Islet precursor cell (in vitro differentiated cells): ENCODE measurements around the gene RAB28.

Experiments used
- DNase-seq: peaks from one replicate; pipeline ENCODE4 v3.0.0-alpha.2; 2018

The RAB28 gene

DNA sequence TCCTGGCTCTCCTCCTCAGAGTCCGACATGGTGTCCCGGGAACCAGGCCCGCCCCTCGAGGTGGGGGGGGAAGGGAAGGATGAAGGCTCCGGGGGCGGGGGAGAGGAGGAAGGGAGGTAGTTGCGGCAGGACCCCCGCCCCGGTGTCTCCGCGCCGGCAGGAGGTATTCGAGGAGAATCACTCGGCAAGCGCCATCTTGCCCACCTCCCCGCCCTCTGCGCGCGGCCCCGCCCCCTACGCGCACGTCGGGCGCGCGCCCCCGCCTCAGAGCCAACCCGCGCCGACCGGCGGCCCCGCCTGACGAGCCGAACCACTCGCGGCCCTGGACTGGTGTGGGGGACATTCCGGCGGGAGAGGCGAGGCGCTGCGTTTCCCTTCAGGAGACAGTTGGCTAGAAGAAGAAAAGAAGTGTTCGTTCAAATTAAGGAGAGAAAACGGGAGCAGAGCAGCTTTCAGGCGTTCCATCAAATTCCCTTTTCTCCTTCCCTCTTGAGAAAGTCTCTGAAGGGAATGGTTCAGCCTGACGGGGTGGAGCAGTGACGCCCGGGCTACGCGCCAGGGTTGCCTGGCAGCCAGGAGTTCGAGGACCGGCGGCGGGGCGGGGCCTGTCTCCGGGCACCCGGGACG, at the start of gene RAB28:
TSS of gene RAB28 (minus strand) at position 219 of the 627 bp plus-strand sequence.
- peak; percentile 95 for DNase-seq

GRCh38 chr4:13531625-13531998, 47.5 kb upstream of the RAB28 start:
- DNase-seq = no peak

DNA sequence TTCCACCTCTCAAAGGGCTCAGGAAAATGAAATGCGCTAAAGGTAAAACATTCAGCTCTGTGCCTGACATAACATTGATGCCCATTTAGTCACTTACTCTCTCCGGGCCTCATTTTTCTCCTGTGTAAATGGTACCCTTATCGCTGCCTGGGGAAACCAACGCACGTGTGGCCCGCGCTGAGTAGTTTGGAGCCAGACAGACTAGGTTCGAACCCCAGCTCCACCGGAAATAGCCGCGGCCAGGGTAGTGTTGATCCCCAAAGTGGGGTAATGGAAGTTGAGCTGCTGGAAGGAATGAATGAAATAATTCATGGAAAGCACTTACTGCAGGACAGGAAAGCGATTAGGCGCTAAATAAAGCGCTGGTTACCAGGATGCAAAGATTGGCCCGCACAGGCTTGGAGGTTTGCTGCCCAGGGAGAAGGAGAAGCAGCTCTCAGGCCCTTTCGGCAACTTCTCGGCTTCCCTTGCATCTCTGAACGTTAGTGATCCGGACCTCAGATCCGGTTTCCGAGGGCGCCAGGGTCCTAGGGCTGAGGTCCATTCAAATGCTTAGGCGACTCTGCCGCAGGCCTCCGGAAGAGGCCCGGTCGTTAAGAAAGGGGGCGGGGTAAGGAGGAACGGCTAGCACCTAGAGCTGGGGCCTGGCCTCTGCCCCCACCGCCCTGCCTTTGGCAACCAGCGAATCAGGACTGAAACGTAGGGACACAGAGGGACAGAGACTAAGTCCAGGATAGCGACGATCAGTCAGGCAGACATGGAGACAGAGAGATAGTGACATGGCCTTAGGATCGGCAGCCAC, 46.9 kb upstream of the RAB28 start:
- DNase-seq = peak; percentile 66

- peak; percentile 38 for DNase-seq
Observed at GRCh38 chr4:13529128-13529919, 45.2 kb upstream of the RAB28 start.

DNA sequence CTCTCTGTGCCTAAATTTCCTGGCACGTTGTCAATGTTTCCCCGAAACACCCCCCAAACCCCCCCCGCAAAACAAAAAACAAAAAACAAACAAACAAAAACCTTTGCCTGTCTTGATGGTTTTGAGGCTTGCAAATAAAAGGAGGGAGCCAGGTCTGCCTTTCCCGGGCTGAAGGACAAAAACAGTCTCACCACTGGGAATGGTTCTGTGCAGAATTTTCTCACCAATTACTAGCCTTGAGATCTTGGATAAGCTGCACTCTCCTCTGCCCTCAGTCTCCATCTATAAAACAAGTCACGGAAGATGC, 44.6 kb upstream of the RAB28 start:
- no peak for DNase-seq

- DNase-seq = peak; percentile 49
Observed at GRCh38 chr4:13527981-13528820, 44.1 kb upstream of the RAB28 start.

DNA sequence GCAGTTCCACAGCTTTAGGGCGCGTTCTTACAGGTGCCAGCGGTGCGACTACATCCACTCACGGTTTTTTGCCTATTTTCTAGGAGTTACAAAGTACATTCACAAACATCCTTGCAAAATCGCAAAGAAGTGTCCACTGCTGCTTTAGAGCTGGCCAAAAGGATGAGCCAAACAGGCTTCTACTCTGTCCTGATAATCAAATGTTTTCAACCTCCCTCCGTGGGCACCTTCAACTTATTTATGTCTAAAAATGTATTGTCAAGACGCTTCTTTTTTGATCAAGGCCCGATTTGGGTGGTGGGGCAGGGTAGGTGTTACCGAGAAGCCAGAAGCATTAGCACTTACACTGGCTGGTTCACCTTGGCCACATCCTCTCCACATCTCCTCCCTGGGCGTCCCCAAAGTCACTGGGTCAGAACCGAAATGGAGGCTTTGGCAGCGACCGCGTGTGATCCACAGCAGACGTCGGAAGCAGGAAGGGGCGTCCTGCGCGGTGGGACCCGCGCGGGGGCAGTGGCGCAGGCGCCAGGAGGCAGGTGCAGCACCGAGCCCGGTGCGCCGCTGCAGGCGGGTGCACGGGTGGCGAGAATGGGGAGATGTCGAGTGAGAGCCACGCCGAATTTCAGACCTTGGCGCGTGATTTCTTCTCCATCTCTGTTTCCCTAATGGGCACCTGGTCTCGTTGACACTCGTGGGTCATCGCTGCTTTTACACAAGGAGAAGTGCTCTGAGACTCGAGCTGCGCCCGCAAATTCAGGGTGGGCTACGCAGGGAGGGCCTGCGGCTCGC, 43.2 kb upstream of the RAB28 start:
- DNase-seq = peak; percentile 49

- DNase-seq = no peak
Observed at GRCh38 chr4:13526658-13527057, 42.5 kb upstream of the RAB28 start.

DNA sequence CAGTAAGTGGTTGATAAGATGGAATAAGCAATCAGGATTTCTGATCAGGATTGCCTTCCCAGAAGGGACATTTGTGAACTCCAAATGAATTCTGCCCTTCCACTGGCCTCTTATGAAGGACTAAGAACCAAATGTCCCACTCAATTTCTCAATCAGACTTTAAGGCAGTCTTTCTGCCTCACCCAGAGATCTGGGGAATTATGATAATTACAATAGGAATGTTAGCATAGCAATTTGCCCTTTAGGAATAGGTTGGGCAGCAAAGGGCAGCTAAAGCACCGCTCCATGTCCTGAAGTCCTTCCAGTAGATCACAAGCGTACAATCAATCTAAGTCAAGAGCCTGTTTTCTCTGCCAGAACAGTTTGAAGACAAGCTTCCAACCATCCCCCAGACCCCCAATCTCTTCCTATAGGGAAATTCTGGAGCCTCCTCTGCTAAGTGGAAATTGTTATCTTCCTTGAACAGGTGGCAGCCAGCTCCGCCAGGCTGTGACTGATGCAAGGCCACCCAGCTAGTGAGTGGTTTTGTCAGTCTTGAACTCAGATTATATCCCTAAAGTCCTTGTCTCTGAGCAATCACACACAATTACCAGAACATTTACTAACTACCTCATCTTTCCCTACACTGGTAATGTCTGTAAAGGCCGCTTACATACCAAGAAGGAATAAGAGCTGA, 41.6 kb upstream of the RAB28 start:
- DNase-seq = peak; percentile 57

GRCh38 chr4:13524504-13525243, 40.5 kb upstream of the RAB28 start:
- peak; percentile 70 for DNase-seq

DNA sequence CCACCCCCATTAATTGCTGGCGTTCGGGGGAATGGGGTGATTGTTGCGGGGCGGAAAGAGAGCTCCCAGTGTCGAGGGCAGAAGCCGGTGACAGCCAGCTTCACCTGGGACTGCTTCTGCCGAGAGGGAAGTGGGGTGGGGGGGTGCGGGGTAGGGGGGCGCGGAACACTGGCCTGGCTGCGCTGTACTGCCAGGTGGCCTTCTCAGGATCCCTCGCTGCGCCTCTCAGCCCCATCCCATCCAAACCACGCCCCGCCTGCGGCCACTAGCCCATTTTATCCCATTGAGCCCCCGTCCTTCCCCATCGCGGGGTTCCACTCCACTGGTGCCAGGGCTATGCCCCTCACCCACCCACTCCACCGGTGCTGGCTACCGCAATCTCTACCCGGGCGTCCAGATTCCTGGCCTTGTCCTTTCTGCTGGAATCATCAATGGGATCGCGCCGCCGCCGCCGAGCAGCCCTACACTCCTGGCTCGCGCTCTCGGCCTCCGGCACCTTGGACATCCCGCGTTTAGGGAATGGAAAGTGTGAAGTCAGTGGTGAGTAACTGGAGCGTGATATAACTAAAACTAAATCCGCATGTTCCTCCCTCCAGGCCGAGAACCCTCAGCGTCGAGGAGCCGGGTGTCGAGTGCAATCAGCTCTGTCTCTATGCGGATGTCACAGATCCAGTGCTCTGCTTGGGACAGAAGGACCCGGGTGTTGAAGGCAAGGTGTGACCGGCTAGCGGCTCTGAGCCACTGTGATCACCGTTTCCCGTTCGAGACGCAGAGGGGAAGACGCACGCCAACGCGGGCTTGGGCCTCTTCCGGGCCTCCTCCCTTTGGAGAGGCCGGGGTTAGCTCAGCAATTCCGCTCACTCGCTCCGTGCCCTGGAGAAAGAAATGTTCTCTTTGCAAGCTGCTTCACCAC, 39.7 kb upstream of the RAB28 start:
- peak; percentile 38 for DNase-seq

- peak; percentile 27 for DNase-seq
Observed at GRCh38 chr4:13523105-13523477, 39.0 kb upstream of the RAB28 start.

GRCh38 chr4:13522282-13523104, 38.4 kb upstream of the RAB28 start:
- peak; percentile 50 for DNase-seq

- peak; percentile 32 for DNase-seq
Observed at GRCh38 chr4:13521047-13521446, 36.9 kb upstream of the RAB28 start.

DNA sequence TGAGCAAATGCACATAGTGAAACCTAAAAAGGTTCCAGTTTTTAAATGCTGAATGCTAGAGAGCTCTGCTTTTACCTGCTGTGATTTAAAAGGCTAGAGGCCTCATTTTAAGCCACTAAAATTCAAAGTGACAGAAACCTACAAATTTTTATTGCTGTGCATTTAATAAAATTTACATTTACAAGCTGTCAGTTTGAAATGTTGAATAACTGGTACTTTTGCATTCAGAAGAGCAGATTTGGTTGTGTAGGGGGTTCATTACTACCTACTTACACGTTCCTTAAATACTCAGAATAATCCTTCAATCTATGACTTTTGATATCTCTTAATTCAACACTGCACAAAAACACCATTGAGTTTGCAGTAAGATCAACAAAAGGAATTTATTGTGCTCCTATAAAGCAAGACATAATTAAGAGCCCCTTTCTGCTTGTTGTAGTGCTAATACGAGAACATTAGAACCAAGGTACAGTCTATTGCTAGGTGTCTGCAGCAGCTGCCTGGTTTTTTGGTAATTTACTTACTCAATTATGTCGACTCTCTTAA, 32.2 kb upstream of the RAB28 start:
- no peak for DNase-seq

DNA sequence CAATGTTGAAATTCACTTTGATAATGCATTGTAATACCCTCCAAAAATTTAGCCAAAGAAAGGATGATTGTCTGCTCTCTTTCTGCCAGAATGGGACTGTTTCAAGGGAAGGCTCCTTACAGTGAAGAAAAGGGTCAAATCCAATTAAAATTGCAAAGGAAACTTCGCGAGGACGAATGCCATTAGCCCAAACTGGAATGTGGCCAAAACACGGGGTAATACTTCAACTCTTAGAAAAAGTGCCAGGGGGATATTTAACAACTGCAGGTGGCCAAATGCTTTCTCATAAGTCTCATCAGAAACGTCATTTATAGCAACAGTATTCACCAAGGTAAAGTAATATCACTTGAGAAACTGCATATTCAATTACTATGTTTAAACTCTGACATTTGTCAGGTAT, 31.1 kb upstream of the RAB28 start:
- DNase-seq = no peak

GRCh38 chr4:13514722-13515121, 30.6 kb upstream of the RAB28 start:
- no peak for DNase-seq

DNA sequence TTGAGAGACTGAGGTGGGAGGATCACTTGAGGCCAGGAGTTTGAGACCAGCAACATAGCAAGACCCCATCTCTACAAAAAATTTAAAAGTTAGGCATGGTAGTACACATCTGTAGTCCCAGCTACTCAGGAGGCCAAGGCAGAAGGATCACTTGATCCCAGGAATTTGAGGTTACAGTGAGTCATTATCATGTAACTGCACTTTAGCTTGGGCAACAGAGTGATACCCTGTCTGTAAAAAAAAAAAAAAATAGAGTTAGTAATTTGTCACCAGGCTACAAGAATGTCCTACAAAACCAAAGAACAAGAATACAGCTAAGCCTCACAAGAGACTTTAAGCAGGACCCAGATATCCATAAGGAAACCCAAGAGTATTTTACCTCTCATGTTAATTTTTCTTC, 27.0 kb upstream of the RAB28 start:
- DNase-seq = no peak

GRCh38 chr4:13509442-13509841, 25.3 kb upstream of the RAB28 start:
- DNase-seq = no peak
